ENCODE results near the gene ELOVL7.

GRCh38 chr5:60851626-60852025 lies 7.6 kb upstream of the ELOVL7 start:
- no peak for TF ChIP-seq CTCF (IDR thresholded peaks at IDR 0.05 in 2 of 3, conservative IDR thresholded peaks at IDR 0.05 in 1 of 3; ENCODE audit: control insufficient read depth in 2 of 3, extremely low read depth in 1 of 3, insufficient read depth in 1 of 3, low read depth in 3 of 3, low read length in 3 of 3)
- TF ChIP-seq ZBTB33 (IDR thresholded peaks at IDR 0.05) = no peak
- no peak for TF ChIP-seq YY1 (IDR thresholded peaks at IDR 0.05; ENCODE audit: low read depth, low read length)
- TF ChIP-seq MEF2A (IDR thresholded peaks at IDR 0.05; ENCODE audit: insufficient read depth, low read depth, low read length) = no peak
- no peak for TF ChIP-seq POLR2AphosphoS5 (IDR thresholded peaks at IDR 0.05; ENCODE audit: low read length)
- no peak for TF ChIP-seq RBBP5 (conservative IDR thresholded peaks at IDR 0.05)
- TF ChIP-seq USF2 (IDR thresholded peaks at IDR 0.05; ENCODE audit: borderline replicate concordance, low read depth, low read length) = no peak
- no peak for TF ChIP-seq FOXM1 (IDR thresholded peaks at IDR 0.05; ENCODE audit: low read depth, low read length)
- TF ChIP-seq PAX8 (IDR thresholded peaks at IDR 0.05) = no peak
- TF ChIP-seq EZH2 (IDR thresholded peaks at IDR 0.05; ENCODE audit: borderline replicate concordance, control insufficient read depth, low read depth, low read length) = no peak
- TF ChIP-seq PBX3 (IDR thresholded peaks at IDR 0.05; ENCODE audit: insufficient replicate concordance, low read depth, low read length) = no peak
- TF ChIP-seq TBL1XR1 (IDR thresholded peaks at IDR 0.05; ENCODE audit: low read depth, low read length) = no peak
- no peak for TF ChIP-seq ZNF384 (IDR thresholded peaks at IDR 0.05; ENCODE audit: borderline replicate concordance, low read depth, low read length)
- TF ChIP-seq STAT3 (IDR thresholded peaks at IDR 0.05; ENCODE audit: low read depth, low read length) = no peak
